HepG2 (cell line): Measurements from ENCODE around the gene MTF1. TPM values are rescaled to one million over a fixed set of nuclear protein-coding genes. Genes with fewer than 3 reads are reported as not detected.
A peak's percentile ranks its signal among the peaks of the same experiment; 100 is the strongest.

Source experiments
- BORCS8-MEF2B ChIP-seq: sonication (generic); formaldehyde crosslinking; IDR thresholded peaks from 2 replicates; pipeline ENCODE4 v1.8.0; 2022; ENCODE audit warnings: mild to moderate bottlenecking, missing genetic modification reagents
- BRCA1 ChIP-seq: sonication (generic); formaldehyde crosslinking; IDR thresholded peaks from 2 replicates; pipeline ENCODE4 v1.4.0; 2020; ENCODE audit warnings: missing genetic modification reagents
- FOXA1 ChIP-seq, 2 experiments: fragments of 450-650 bp in 1 of 2; sonication (generic) in 1 of 2; formaldehyde crosslinking in 1 of 2; IDR thresholded peaks; 2 replicates each; pipeline versions ENCODE4 v1.4.0 to v1.6.1; 2016 to 2020; ENCODE audit warnings: missing genetic modification reagents in 1 of 2
- HNRNPLL ChIP-seq: fragments of 200-400 bp; formaldehyde crosslinking; IDR thresholded peaks from 2 replicates; pipeline ENCODE4 v1.6.1; 2017; ENCODE audit warnings: mild to moderate bottlenecking, low read depth, low read length; ENCODE audit not compliant: poor library complexity, severe bottlenecking
- IKZF1 ChIP-seq: fragments of 450-650 bp; IDR thresholded peaks from 2 replicates; pipeline ENCODE4 v1.7.1; 2016
- MLX ChIP-seq: IDR thresholded peaks from 2 replicates; pipeline ENCODE4 v1.6.1; 2016
- SMAD1 ChIP-seq: sonication (generic); formaldehyde crosslinking; IDR thresholded peaks from 2 replicates; pipeline ENCODE4 v1.4.0; 2020; ENCODE audit warnings: missing genetic modification reagents, low read depth, mild to moderate bottlenecking, borderline replicate concordance
- ZBTB37 ChIP-seq: sonication (generic); formaldehyde crosslinking; IDR thresholded peaks from 2 replicates; pipeline ENCODE4 v1.4.0; 2020; ENCODE audit warnings: mild to moderate bottlenecking, missing genetic modification reagents
- ZKSCAN1 ChIP-seq: fragments of 150-350 bp; IDR thresholded peaks from 2 replicates; pipeline ENCODE4 v1.6.1; 2014; ENCODE audit warnings: low read length
- ZNF124 ChIP-seq: sonication (generic); formaldehyde crosslinking; IDR thresholded peaks from 2 replicates; pipeline ENCODE4 v1.4.0; 2020; ENCODE audit warnings: missing genetic modification reagents
- ZNF383 ChIP-seq: sonication (generic); formaldehyde crosslinking; IDR thresholded peaks from 2 replicates; pipeline ENCODE4 v1.4.0; 2020; ENCODE audit warnings: missing genetic modification reagents, mild to moderate bottlenecking, borderline replicate concordance
- ZNF572 ChIP-seq: sonication (generic); formaldehyde crosslinking; IDR thresholded peaks from 2 replicates; pipeline ENCODE4 v1.5.1; 2020; ENCODE audit warnings: mild to moderate bottlenecking, missing genetic modification reagents
- ZNF672 ChIP-seq: sonication (generic); formaldehyde crosslinking; IDR thresholded peaks from 2 replicates; pipeline ENCODE4 v1.8.1; 2022; ENCODE audit warnings: missing genetic modification reagents
- ZNF687 ChIP-seq: sonication (generic); formaldehyde crosslinking; IDR thresholded peaks from 2 replicates; pipeline ENCODE4 v1.5.1; 2020; ENCODE audit warnings: mild to moderate bottlenecking, missing genetic modification reagents, moderate library complexity
- polyA plus RNA-seq, 8 experiments: library from polyadenylated mRNA; depleted of rRNA in 3 of 8; stranded (reverse) in 7 of 8; unstranded in 1 of 8; fragments of >200 nt; fragmentation: Illumina TruSeq in 4 of 8; extraction: Trizol in 4 of 8; gene quantifications; 2 replicates each; pipeline versions ENCODE4 v1.2.1 to v1.2.3, GENCODE V29; 2011 to 2016; ENCODE audit warnings: low read depth in 4 of 8, missing spikeins in 1 of 8, mixed read lengths in 1 of 8; ENCODE audit not compliant: insufficient read depth in 1 of 8
- total RNA-seq, 5 experiments: library from RNA; depleted of rRNA; stranded (reverse); fragments of >200 nt; fragmentation: Illumina TruSeq; extraction: Trizol; gene quantifications; 2 replicates each; pipeline ENCODE4 v1.2.3, GENCODE V29; 2016; ENCODE audit warnings: low read depth in 1 of 5
- TF ChIP-seq, protein P1 (sequence below): sonication (generic); formaldehyde crosslinking; IDR thresholded peaks from 2 replicates; pipeline ENCODE4 v1.5.1; 2020; ENCODE audit warnings: mild to moderate bottlenecking, missing genetic modification reagents, borderline replicate concordance
- TF ChIP-seq, protein P2 (sequence below): sonication (generic); formaldehyde crosslinking; IDR thresholded peaks from 2 replicates; pipeline ENCODE4 v1.4.0; 2020; ENCODE audit warnings: missing genetic modification reagents

The MTF1 gene
- total and polyA plus RNA-seq, 2 of the 13 experiments (the other 11 are each of a cell fraction or from before 2014, with no cell fraction given), result 2.4 to 3.3 TPM

GRCh38 chr1:37793773-37794371, 65.5 kb downstream of the MTF1 start, which contains the start of gene MANEAL (continued):
- TF ChIP-seq ZKSCAN1 (no peak), BORCS8-MEF2B (CRISPR knock-in tag) (no peak; the same call in 1 of the 2 replicates), ZNF687 (CRISPR knock-in tag) (peak; percentile 80), ZBTB37 (CRISPR knock-in tag) (no peak), BRCA1 (CRISPR knock-in tag) (no peak), IKZF1 (no peak), HNRNPLL (no peak), ZNF383 (CRISPR knock-in tag) (no peak), ZNF672 (CRISPR knock-in tag) (no peak), MLX (CRISPR knock-in tag) (no peak), ZNF124 (CRISPR knock-in tag) (no peak), SMAD1 (CRISPR knock-in tag) (no peak), ZNF572 (CRISPR knock-in tag) (no peak), FOXA1 (IDR thresholded peaks at IDR 0.05) (no peak), FOXA1 (CRISPR knock-in tag; IDR thresholded peaks at IDR 0.05) (no peak)
- TF ChIP-seq, protein P1, sequence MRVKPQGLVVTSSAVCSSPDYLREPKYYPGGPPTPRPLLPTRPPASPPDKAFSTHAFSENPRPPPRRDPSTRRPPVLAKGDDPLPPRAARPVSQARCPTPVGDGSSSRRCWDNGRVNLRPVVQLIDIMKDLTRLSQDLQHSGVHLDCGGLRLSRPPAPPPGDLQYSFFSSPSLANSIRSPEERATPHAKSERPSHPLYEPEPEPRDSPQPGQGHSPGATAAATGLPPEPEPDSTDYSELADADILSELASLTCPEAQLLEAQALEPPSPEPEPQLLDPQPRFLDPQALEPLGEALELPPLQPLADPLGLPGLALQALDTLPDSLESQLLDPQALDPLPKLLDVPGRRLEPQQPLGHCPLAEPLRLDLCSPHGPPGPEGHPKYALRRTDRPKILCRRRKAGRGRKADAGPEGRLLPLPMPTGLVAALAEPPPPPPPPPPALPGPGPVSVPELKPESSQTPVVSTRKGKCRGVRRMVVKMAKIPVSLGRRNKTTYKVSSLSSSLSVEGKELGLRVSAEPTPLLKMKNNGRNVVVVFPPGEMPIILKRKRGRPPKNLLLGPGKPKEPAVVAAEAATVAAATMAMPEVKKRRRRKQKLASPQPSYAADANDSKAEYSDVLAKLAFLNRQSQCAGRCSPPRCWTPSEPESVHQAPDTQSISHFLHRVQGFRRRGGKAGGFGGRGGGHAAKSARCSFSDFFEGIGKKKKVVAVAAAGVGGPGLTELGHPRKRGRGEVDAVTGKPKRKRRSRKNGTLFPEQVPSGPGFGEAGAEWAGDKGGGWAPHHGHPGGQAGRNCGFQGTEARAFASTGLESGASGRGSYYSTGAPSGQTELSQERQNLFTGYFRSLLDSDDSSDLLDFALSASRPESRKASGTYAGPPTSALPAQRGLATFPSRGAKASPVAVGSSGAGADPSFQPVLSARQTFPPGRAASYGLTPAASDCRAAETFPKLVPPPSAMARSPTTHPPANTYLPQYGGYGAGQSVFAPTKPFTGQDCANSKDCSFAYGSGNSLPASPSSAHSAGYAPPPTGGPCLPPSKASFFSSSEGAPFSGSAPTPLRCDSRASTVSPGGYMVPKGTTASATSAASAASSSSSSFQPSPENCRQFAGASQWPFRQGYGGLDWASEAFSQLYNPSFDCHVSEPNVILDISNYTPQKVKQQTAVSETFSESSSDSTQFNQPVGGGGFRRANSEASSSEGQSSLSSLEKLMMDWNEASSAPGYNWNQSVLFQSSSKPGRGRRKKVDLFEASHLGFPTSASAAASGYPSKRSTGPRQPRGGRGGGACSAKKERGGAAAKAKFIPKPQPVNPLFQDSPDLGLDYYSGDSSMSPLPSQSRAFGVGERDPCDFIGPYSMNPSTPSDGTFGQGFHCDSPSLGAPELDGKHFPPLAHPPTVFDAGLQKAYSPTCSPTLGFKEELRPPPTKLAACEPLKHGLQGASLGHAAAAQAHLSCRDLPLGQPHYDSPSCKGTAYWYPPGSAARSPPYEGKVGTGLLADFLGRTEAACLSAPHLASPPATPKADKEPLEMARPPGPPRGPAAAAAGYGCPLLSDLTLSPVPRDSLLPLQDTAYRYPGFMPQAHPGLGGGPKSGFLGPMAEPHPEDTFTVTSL, result no peak
- TF ChIP-seq, protein P2, sequence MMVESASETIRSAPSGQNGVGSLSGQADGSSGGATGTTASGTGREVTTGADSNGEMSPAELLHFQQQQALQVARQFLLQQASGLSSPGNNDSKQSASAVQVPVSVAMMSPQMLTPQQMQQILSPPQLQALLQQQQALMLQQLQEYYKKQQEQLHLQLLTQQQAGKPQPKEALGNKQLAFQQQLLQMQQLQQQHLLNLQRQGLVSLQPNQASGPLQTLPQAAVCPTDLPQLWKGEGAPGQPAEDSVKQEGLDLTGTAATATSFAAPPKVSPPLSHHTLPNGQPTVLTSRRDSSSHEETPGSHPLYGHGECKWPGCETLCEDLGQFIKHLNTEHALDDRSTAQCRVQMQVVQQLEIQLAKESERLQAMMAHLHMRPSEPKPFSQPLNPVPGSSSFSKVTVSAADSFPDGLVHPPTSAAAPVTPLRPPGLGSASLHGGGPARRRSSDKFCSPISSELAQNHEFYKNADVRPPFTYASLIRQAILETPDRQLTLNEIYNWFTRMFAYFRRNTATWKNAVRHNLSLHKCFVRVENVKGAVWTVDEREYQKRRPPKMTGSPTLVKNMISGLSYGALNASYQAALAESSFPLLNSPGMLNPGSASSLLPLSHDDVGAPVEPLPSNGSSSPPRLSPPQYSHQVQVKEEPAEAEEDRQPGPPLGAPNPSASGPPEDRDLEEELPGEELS (CRISPR knock-in tag), result no peak
